HG03571 (cell line): ENCODE results near the gene GAMT.

ENCODE experiments used
- ATAC-seq: cut with Tn5 transposase; IDR thresholded peaks from one replicate; pipeline ENCODE4 v1.9.1; 2021; ENCODE audit not compliant: unreplicated experiment

GAMT gene

DNA sequence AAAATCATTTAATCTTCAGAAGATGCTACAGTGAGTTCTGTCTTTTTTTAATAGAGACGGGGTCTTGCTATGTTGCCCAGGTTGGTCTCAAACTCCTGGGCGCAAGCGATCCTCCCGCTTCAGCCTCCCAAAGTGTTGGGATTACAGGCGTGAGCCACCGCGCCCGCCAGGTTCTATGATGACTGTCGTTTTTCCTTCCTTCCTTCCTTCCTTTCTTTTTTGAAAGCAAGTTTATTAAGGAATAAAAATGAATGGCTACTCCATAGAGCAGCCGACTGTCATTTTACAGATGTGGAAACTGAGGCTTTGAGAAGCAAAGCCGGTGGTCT, 511 bp upstream of the GAMT start:
- no peak for ATAC-seq

DNA sequence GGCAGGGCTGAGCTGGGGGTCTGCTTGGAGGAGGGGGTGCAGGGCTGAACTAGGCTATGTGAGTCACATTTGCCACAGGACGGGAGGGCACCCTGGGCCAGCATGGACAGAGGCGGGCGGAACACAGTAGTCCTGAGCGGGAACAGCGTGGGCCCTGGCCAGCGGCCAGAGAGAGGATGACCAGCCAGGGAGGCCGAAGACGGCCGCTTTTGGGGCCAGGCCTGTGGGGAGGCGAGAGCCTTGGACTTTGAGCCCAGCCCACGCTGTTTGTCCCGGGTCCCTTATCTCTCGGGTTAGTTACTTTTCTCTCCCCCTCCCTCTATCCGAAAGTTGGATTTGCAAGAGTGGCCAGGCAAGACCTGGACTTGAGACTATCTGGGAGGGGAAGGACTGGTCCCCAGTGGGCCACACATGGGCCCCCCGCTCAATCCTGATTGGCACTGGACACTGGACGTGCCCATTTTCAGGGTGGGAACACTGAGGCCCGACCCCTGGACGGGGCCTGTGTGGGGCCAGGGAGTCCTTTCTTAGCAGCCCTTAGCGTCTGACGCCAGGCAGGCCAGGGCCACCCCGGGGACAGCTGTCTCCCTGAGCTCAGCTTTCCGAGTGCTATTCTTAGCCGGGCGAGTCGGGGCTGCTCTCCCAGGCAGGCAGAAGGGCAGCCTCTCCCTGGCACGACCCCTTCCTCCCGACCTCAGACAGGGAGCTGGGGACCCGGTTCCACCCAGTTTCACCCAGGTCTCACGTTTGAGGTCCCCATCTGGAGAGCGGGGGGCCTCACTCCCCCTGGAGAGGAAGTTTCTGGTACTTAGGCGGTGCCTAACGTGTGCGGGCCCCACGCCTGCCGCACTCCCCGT, 833 bp downstream of the GAMT start:
- no peak for ATAC-seq

DNA sequence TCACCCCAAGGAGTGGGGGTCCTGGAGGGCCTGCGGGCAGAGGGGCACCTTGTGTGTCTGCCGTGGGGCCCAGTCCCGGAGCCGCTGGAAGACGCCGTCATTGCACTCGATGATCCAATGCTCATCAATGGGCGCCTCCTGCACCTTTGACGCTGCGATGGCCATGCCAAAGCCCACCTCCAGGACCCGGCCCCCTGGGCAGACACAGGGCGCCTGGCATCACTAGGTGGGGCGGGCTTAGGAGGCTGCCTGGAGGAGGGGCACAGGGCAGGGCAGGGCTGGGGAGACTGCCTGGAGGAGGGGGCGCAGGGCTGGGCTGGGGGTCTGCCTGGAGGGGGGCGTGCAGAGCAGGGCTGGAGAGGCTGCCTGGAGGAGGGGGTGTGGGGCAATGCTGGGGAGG, 1.6 kb downstream of the GAMT start:
- no peak for ATAC-seq

DNA sequence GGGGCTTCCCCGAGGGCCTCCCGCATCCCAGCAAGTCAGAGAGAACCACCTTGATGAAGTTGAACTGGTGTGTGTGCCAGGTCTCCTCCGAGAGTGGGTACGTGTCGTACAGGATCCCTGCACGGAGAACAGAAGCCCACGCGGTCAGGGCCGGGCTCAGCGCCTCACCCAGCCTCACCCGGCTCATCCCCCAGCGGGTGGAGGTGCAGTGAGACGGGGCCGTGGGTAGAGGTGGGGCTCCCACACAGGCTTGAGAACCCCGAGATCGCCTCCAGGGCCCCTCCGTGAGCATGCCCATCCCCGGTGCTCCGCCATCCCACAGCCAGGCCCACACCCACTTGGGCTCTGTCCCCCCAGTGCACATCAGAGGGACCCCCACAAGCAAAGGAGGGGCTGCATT, 2.3 kb downstream of the GAMT start:
- ATAC-seq: no peak

DNA sequence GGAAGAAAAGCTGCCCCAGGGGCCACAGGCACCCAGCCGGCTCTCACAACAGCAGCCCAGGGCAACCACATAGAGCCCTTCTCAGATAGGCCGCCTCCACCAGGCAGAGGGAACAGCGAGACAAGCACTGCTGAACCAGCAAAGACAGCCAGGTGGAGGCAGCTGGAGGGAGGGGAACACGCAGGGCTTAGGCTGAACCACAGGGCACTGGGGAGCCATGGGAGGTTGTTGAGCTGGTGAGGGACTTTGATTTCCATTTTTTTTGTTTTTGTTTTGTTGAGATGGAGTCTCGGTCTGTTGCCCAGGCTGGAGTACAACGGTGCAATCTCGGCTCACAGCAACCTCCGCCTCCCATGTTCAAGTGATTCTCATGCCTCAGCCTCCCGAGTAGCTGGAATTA, 3.5 kb downstream of the GAMT start:
- ATAC-seq: no peak

DNA sequence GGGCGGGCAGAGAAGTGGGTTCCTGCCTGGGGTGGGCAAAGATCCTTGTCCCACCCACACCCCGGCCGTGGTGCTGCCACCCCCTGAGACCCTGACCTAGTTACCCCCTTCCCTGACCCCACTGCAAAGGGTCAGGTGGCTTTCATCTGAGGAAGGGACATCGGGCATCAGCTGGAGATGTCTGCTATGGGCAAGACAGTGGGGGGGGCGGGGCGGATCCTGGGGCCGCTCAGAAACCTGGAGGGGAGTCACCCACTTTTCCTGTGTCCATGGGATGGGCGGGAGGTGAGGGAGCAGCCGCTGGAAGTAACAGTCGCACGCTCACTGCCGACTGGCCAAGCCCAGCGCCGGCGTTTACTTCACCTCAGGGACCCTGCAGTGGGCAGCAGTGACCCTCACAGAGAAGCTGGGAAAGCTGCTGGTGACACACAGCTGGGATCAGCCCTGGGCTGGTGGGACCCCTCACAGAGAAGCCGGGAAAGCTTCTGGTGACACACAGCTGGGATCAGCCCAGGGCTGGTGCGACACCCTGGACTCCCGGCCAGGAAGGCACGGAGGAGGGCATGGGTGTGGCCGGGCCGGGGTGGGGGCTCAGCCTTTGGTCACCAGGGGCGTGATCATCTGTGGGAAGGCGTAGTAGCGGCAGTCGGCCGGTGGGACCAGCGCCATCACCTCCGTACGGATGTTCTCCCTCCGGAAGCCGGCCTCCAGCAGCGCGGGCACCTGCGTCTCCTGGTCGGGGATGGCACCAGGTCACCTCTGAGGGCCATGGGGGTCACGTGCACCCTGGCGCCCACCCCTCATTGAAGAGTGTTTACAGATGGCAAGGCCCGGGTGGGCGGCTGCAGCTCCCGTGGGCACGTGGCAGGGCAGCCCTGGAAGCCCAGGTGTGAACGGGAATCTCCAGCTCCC, 4.3 kb downstream of the GAMT start:
- no peak for ATAC-seq

DNA sequence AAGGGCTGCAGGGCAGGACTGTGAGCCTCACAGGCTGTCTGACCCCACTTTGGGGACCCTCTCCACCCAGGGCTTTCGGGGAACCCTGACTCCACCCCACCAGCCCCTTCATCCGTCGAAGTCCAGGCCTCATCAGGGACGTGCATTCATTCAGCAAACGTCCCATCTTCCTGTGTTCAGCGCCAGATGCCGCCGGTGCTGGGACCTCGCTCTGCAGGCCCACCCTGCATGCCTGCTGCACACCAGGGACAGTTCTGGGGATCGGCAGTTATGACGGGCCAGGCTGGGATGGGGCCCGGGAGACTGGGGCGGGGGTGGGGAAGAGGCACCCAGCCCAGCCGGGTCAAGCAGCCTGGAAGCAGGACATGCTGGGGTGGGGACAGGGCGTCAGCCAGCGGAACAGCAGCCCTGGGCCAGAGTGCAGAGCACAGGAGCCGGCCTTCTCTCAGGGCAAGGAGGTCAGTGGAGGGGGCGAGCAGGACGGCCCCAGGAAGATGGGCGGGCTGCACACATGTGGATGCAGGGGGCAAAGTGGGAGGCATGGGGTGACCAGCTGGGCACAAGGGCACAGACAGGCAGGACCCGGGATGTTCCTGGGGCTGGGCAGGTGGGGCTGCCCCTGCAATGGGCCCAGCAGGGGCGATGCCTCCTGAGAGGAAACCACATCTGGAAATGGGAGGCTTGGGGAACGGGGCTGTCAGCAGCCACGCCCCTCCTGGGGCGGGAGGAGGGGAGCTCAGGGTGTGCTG, 5.1 kb downstream of the GAMT start:
- no peak for ATAC-seq

DNA sequence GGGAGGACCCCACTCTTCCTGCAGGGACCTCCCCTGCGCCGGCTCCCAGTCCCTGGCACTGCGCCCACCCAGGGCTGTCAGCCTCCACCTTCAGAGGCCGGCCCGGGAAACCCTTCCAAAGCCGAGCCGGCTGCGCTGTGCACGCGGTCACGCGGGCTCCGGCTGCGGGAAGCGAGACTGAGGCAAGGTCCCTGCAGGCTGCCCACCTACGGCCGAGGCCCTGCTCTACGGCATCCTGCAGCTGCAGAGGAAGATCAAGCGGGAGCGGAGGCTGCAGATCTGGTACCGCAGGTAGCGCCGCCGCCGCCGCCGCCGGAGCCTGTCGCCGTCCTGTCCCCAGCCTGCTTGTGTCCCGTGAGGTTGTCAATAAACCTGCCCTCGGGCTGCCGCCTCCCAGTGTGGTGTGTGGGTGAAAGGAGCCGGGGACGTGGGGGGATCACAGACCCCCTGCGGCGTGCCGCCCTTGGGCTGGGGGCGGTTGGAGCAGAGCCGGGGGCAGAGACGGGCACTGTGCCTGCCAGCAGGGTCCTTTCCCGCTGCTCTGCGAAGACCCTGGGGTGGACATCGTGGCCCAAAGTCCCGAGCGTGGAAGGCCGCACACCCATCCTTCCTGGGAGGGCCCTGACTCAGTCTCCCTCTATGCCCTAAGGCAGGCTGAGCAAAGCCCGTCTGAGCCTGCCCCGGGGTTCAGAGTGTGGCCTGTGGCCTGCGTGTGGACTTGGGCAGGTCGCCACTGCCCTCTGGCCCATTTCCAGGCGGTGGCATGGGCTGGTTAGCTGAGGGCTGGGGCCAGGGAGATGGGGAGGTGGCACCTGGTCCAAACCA, 5.9 kb downstream of the GAMT start:
- ATAC-seq: no peak

DNA sequence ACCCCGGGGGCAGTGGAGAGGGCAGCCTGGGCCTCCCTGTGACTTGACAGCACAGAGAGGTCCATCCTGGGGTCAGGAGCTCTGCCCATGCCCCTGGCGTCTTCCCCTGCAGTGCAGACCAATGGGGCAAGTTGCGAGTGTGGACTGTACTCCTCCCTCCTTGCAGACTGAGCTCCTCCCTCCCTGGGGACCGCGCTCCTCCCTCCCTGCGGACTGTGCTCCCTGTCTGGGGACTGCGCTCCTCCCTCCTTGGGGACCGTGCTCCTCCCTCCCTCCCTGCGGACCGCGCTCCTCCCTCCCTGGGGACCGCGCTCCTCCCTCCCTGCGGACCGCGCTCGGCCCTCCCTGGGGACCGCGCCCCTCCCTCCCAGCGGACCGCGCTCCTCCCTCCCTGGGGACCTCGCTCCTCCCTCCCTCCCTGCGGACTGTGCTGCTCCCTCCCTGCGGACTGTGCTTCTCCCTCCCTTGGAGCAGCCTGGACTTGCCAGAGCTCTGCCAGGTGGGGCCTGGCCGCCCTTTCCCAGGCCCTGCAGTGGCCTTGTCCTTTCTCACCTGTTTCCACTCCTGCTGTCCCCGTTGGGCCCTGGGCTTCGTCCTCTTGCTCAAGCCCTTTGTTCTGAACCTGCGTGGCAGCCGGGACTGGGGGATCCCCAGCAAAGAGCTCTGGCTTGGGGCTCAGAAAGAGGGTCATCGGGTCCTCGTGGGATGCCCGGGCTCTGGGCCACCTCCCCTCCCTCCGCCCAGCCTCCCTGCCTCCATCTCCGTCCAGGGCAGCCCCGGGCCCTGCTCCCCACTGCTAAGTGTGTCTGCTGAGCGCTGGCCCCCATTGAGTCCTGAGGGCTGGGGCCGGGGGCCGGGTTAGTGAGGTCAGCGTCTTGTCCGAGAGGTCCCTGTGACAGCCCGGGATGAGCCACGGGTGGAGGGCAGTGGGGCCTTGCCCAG, 6.8 kb downstream of the GAMT start:
- no peak for ATAC-seq

DNA sequence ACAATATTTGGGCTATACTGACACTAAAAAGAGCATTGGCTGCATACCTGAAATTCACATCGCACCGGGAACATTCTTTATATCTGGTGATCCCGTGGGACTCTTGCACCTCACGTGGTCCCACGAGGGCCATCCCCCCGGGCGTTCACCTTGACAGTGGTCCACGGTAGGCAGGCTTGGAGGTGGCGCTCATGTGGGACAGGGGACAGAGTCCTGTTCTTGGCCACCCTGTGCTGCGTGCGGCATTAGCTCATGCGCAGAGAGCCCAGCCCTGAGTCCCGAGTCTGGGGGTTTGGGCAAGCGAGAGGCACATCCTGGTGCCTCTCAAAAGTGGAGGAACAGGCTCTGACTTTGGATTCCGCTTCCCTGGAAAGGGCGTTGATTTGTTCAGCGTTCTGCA, 7.5 kb downstream of the GAMT start:
- no peak for ATAC-seq

DNA sequence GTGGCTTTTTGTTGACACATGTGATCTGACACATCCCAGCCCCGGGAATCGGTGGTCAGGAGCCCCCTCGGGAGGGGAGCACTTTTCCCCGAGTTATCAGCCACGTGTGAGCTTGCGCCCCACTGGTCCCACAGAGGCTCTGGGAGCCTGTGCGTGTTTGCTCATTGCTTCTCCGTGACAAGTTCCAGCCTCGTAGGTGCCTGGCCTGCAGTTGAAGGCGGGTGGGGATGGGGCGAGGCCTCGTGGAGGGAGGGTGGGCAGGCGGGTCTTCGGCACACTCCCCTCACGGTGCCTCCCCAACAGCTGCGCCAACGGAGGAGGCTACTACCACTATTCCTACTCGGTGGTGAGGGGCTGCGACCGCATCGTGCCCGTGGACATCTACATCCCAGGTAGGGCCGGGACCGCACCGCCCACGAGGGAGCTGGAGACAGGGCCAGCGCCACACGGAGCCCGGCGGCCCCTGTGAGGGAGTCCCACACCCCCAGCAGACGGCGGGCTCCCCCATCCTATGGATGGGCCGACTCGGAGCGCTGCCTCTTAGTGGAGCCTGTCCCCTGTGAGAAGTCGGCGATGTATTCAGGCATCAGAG, 8.3 kb downstream of the GAMT start:
- ATAC-seq: no peak

DNA sequence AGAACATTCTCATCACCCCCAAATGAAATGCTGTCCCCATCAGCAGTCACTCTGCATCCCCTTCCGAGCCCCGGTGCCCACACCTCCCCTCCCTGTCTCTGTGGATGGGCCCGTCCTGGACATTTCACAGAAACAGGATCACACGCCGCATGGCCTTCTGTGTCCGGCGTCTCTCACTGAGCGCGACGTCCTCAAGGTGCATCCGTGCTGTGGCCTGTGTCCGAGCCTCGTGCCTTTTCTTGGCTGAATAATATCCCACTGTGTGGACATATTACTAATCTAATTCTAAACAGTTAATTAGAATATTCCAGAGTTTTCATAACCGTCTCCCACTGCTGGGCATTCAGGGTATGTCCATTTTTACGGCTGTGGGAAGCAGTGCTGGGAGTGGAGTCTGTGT, 8.9 kb downstream of the GAMT start:
- ATAC-seq: no peak

DNA sequence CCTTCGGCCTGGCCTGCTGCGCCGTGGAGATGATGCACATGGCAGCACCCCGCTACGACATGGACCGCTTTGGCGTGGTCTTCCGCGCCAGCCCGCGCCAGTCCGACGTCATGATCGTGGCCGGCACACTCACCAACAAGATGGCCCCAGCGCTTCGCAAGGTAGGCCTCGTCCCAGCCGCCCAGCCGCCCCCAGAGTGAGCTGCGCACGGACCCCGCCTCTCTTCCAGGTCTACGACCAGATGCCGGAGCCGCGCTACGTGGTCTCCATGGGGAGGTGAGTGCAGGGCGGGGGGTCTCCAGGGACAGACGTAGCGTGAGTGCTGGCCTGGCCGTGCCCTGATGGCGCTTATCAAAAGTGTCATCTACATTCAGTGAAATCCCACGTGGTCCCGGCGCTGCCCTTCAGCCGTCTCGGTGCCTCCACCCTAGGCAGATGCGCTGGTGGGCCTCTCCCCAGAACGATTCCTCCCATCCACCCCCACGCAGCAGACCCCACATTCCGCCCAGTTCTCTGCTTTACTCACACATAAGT, 10.4 kb downstream of the GAMT start:
- ATAC-seq: no peak

DNA sequence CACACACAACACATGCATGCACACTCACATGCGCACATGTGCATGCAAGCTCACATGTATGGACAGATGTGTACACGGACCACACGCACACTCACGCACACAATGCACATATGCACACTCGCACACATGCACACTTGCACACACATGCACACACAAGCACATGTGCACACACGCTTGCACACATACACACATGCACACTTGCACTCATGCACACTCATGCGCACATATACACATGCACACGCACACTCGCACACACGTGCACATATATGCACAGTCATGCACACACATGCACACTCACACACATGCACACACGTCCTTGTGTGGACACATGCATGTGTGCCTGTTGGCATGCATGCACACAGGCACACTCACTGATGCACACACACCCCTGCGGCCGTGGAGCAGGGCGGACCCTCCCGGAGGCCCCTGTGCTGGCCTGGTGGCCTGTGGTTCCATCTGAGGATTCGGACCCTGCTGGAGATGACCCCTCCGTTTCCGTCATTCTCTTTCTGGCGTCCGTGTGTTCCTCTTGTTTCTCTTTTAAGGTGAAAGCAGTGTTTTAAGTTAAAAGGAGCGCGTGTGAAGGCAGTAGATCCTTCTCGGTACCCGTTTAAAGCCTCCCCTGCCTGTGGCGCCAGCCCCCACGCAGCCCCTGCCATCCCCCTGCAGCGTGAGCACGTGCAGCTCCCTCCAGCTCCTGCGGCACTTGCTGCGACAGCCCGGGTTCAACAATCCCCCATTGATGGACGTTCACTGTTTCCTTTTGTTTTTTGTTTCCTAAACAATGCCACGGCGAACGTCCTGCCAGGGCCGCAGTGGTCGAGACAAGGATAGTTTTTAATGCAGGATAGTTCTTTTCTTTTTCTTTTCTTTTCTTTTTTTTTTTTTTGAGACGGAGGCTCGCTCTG, 12.1 kb downstream of the GAMT start:
- ATAC-seq: no peak

DNA sequence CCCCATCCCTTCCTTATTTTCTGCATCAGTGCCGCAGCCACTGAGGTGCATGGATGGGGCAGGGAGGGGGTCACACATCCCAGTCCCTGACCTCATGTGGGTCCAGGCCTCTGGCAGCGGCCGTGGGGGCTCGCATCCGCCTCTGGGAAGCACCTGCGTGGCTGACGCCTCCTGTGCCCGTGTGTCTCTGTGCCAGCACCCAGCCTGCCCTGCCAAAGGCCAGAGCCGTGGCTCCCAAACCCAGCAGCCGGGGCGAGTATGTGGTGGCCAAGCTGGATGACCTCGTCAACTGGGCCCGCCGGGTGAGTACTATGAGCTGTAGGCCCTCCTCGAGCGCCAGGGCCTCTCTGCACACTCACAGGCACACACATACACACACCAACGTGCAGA, 12.7 kb downstream of the GAMT start:
- no peak for ATAC-seq

DNA sequence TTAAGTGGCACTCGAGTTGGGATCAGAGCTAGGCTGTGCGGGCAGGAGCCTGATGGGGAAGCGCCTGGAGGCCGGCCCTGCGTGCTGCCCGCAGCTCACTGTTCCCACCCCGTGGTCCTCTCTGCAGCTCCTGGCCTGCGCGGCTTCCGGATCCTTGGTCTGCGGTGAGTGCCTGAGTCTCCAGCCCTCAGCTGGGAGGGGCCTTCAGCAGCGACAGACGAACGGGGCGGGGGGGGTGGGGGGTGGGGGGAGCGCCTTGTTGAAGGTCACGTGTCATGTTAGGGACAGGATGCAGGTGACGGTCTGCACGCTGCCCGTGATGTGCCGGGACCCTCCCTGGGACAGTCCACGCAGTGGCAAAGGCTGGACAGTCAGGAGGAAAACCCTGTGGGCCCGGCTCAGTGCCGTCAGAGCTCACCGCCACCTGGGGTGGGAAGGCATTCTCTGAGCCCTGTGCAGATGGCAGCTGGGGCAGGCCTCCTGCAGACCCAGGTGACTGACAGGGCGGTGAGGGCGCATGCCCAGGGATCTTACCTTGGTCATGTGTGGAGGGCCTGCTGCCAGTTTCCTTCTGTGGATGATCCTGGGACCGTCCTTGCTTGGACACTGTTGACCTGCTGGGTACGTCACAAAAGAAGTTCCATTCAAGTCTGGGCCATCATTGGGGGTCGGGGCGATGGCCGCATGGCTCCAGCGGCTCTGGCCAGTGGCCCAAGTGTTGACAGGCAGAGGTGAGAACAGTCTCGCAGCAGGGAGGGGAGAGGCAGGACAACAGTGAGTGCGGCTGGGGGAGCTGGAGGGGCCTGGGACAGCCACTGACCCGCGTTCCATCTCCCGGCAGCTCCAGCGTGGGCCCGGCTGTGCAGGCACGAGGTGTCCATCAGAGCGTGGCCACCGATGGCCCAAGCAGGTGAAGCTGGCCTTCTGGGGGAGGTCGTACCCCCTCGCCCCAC, 13.4 kb downstream of the GAMT start:
- ATAC-seq: no peak
